Occipital lobe (tissue), 2 donors: ENCODE data around the gene RASAL2. TPM values are rescaled to one million over a fixed set of nuclear protein-coding genes. Genes with fewer than 3 reads are reported as not detected.

Experiments used
- DNase-seq: peaks from one replicate; lab custom pipeline; 2025; lab: John Stamatoyannopoulos, UW
- total RNA-seq: library from RNA; depleted of rRNA; stranded (reverse); fragments of >200 nt; gene quantifications from one replicate; pipeline ENCODE4 v1.2.3, GENCODE V29; 2014

The RASAL2 gene
- total RNA-seq: 41.8 TPM

DNA sequence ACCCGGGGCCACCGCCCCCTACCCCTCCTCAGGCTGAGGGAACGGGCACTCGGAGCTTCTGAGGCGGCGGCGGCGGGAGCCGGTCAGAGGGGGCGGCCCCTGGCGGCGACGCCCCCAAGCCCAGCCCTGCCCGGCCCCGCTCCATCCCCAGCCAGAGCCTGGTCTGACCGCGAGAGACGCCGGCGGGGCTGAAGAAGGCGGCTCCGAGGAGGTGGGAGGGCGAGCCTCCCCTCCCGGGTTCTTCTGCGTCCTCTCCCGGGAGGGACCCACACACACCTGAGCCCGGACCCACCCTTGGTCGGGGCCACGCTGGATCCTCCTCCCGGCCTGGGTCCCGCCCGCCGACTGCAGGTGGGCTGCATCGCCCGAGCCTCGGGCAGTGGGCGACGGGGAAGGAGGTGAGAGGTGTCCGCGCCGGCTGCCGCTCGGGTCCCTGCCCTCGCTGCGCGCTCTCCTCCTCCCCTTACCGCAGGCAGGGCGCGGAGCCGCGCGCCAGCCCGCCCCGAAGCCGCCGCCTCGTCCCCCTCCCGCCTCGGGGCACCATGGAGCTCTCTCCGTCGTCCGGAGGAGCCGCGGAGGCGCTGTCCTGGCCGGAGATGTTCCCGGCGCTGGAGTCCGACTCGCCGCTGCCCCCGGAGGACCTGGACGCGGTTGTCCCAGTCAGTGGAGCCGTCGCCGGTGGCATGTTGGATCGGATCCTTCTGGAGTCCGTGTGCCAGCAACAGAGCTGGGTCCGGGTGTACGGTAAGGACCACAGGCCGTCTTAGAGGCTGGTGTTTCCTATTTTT is at the start of gene RASAL2:
TSS of gene RASAL2 (plus strand) at position 154 of the 788 bp plus-strand sequence. CDS start at position 543, 389 bp downstream.
- peak; percentile 75 for DNase-seq

DNA sequence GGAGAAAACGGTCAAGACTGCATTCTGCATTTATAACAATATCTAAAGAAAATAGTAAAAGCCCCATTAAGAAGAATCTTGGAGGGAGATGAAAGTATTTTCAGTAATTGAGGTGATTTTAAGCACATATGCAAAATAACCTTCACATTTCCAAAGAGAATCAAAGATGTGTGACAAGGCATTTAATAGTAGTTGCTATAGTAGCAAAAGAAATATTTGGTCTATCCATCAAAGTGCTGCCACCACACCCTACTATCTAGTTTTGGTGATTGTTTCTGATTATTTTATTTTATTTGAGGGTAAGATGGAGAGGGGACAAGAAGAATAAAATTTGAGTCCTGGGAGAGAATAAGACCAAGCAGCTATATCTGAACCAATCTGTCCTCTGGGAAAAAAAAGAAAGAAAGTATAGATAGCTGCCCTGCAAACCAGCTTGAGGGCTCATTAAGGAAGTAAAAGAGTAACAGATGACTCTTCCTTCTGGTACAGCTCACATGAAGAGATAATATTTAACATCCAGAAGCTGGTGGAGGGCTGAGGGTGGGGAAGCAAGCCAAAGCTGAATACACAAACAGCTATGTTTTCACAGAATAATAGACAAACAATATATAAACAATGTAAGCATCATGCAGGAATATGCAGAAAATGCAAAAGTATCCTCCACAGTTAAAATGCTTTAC is 47.2 kb upstream of the RASAL2 start:
- no peak for DNase-seq

DNA sequence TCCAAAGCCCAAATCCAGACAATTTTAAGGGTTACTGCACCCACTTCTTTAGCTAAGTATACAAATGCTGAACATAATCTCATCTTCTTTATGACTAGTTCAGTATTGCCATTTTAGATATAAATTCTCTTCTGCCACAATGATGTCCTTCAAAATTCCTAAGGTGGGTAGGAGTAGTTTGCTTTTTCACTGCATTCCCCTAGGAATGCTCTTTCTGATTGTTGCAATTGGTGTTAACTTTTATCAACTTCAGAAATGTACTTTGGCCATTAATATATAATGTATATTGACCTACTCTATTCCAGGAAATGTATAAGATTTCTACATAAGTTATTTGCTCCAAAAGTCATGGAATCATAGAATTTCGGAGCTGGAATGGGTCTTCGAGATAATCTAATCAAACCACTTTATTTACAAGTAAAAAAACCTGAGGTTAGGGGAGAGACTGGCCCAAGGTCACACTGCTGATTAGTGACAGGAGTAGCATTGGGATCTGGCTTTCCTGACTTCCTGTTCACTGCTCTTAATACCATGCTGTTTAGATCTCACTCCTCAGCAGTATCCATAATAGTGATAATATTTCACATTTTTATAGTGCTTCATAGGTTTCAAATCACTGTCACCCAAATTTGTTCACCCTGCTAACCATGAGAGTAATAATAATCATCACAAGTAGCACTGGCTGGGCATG is 46.4 kb upstream of the RASAL2 start:
- no peak for DNase-seq

DNA sequence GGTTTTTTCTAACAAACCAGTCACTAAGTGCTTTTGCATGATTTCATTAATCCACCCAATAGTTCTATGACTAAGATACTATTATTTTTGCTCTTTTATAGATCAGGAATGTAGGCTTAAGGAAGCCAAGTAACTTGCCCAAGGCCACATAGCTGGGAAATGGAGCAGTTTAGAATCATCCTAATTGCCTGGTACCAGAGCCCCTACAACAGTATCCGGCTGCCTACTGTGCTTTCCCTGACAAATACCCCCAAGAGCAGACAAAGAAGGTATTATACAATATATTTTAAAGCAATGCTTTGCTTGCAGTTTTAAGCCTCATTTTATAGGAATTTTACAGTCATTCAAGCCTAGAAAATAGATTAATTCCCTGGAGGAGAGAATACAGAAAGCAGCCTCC is 45.5 kb upstream of the RASAL2 start:
- DNase-seq: no peak

GRCh38 chr1:178048883-178049282 is 45.0 kb upstream of the RASAL2 start:
- no peak for DNase-seq

DNA sequence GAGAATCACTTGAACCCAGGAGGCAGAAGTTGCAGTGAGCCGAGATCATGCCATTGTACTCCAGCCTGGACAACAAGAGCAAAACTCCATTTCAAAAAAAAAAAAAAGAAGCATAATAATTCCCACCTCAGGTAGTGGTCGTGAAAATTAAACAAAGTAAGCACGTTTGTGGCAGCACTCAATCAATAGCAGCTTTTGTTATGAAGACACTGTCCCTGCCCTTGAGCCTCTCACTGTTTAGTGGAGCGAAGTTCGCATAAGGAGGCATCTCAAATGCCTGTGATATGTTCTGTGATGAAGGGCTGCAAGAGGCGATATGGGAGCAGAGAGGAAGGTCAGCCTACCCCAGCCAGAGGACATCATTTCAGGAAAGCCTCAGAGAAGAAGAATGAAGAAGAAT is 43.8 kb upstream of the RASAL2 start:
- no peak for DNase-seq

- DNase-seq: no peak
These were observed 42.8 kb upstream of the RASAL2 start for GRCh38 chr1:178051071-178051470.

- no peak for DNase-seq
These were observed 41.0 kb upstream of the RASAL2 start for GRCh38 chr1:178052650-178053461.

- DNase-seq: no peak
These were observed 38.8 kb upstream of the RASAL2 start for GRCh38 chr1:178055093-178055492.

- peak; percentile 16 for DNase-seq
These were observed 38.0 kb upstream of the RASAL2 start for GRCh38 chr1:178055779-178056471.

DNA sequence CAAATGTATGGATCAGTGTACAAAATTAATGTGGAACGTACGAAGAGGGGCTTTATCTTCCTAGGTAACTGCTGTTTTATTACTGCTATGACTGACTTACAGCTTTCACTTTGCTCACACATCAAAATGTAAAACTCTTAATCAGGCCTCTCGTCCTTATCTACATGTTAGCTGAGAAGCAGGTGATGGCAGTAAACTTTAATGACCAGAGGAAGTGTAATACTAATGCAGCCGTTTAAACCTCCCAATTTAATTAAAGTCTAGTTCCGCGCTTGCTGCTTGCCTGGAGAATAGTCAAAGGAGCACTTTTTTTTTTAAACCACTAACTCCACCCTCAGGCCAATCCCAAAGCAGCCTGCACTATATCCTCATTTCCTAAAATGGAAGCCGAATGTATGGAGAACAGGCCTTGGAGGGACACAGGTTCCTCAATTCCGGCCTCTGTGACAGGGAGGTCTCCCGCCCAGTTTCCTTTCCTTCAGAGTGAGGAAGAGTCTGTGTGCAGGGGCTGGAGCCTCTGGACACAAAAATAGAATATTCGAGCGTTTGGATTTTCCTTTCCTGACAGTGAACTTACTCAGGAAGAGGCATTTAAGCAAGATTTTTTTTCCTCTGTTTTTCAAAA is 36.7 kb upstream of the RASAL2 start:
- no peak for DNase-seq

- peak; percentile 68 for DNase-seq
These were observed 35.9 kb upstream of the RASAL2 start for GRCh38 chr1:178057912-178058534.

DNA sequence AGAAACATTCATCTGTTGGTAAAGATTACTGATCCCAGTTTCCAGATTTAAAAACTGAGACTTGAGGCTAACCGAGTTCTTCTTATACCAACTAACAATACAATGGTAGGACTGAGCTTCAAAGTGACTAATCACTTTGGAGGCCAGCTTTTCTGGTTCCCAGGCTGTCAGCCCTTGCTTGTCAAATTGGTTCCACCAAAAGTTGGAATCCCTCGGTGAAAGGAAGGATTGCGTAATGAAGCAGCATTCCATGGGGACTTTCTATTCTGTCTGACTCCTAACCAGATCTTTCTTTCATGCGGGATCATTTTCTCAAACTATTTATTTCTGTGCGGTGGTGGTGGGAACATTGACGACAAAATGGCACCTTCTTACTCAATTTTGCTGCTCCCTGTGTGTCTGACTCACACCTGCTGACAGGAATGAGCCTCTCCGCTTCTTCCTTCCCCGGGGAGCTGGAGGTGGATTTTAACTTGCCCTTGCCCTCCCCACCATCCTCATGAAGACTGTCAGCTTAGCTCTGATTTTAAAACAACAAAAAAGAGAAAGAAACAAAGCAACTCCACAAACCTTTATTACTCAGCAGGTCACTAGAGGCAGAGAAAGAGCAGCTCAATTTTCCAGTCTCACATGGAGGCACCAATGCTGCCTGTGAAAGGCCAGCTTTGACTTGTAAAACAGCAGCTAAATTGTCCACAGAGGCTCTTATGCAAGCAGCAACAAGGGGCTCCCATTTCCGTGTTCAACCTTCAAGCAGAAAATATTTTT is 32.9 kb upstream of the RASAL2 start:
- DNase-seq: no peak

DNA sequence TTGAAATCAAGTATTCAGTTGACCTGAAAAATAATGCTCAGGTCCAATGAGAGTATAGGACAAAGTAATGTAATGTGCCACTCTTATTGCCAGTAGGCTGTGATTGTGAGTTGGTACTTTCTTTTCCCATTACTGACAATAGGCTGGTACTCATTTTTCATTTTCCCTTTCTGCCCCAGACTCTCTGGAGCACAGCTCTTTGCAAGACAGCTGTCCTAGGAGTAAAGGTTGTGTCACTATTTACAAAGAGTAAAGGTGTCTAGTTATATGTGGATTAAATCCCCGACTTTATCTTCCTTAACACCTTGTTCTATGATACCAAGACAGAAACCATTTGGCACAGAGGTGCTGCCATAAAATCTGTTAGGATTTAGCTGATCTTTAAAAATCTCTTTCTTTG is 32.3 kb upstream of the RASAL2 start:
- no peak for DNase-seq

DNA sequence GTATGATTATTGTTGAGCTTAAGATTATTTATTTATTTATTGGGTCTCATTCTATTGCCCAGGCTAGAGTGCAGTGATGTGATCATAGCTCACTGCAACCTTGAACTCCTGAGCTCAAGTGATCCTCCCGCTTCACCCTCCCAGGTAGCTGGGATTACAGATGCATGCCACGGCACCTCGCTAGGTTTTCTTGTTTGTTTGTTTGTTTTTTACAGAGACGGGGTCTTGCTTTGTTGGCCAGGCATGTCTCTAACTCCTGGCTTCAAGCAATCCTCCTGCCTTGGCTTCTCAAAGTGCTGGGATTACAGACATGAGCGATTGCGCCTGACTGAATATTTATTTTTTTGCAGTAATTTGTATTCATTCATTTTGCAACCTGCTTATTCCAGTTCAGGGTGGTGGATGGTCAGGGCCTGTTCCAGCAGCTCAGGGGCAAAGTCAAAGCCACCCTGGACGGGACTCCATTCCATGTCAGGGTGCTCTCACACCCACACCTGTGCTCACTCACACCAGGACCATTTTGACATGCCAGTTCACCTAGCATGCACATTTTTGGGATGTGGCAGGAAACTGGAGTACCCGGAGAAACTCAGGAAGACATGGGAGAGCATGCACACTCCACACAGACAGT is 29.6 kb upstream of the RASAL2 start:
- no peak for DNase-seq

DNA sequence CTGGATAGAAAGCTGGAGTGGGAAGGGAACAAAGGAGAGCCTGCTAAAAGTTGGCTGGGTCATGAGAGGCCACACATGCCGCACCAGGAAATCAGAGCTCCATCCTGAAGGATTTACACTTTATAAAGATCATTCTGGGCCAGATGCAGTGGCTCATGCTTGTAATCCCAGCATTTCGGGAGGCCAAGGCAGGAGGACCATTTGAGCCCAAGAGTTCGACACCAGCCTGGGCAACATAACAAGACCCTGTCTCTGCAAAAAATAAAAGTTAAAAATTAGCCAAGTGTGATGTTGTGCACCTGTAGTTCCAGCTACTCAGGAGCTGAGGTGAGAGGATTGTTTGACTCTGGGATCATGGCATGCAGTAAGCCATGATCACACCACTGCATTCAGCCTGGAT is 28.7 kb upstream of the RASAL2 start:
- DNase-seq: no peak

DNA sequence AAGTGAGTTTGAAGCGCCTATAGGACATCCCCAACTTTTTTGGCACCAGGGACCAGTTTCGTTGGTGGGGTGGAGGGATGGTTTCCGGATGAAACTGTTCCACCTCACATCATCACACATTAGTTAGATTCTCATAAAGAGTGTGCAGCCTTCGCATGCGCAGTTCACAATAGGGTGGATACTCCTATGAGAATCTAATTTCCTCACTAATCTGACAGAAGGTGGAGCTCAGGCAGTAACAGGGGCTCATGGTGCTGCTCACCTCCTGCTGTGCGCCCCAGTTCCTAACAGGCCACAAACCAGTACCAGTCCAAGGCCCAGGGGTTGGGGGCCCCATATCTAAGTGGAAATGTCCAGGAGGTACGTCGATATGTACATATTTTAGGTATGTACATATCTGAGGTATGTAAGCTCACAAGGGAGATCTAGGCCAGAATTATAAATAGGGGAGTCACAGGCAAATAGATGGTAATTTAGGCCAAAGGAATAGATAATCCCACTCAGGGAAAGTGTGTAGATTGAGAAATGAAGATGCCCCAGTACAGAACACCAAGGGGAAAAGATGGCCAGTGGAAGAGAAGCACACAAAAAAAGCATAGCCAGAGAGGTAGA is 27.5 kb upstream of the RASAL2 start:
- DNase-seq: no peak

DNA sequence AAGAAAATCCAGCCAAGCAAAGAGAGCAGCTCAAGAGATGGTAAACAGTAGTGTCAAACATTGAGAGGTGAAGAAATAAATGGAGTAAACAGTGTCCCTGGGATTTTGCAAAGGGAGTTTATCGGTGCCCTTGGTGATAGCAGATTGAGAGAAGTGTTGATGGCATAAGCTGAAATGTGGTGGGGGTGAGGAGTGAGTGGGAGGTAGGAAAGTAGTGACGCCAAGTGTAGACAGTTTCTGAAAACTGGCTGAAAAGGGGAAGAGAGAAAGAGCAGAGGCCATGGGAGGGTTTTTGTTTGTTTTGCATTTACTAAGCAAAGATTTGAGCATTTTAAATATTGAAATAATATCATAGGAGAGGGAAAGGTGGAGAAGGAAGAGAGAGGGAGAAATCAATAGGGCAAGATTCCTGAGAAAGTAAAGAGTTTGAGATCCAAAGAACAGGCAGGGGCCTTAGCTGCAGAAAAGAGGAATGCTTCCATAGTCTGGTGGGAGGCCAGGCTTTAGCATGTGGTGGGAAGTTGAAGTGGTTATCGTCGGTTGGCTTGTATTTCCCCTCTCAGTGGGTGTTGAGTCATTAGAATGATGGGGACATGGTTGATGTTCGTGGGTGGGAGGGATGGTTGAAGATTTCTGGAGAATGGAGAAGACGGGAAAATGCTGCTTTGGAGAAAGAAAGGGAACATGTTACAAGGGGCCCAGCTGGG is 26.8 kb upstream of the RASAL2 start:
- no peak for DNase-seq
